Activated T-helper 17 cell treated with anti-CD3 and anti-CD28 coated beads, Interleukin-2, amount 50 U/mL, for 72 hours (primary cell): ENCODE data around the gene LDLRAD4. TPM values are rescaled to one million over a fixed set of nuclear protein-coding genes. Genes with fewer than 3 reads are reported as not detected.

Experiments
- ATAC-seq: fragments of 150-1000 bp; cut with Tn5 transposase; replicated peaks from 2 replicates; pipeline ENCODE4 v1.10.0; 2021; ENCODE audit warnings: mild to moderate bottlenecking, moderate library complexity
- H3K27ac Mint-ChIP-seq: one replicate; pipeline ENCODE4 v1.8.0; 2022; ENCODE audit warnings: mixed read lengths
- H3K27me3 Mint-ChIP-seq: one replicate; pipeline ENCODE4 v1.8.0; 2022; ENCODE audit warnings: mixed read lengths
- H3K36me3 Mint-ChIP-seq: one replicate; pipeline ENCODE4 v1.8.0; 2022; ENCODE audit warnings: low read depth, mild to moderate bottlenecking, mixed read lengths
- H3K4me1 Mint-ChIP-seq: one replicate; pipeline ENCODE4 v1.8.0; 2022; ENCODE audit warnings: mixed read lengths
- H3K4me3 Mint-ChIP-seq: one replicate; pipeline ENCODE4 v1.8.0; 2022; ENCODE audit warnings: mild to moderate bottlenecking, mixed read lengths
- H3K9me3 Mint-ChIP-seq: one replicate; pipeline ENCODE4 v1.8.0; 2022; ENCODE audit warnings: mixed read lengths
- total RNA-seq, 2 donors: library from RNA; stranded (reverse); gene quantifications; one replicate each; pipeline ENCODE4 v1.2.3, GENCODE V29; 2022

The LDLRAD4 gene
- total RNA-seq, 2 donors from 2014 or later, result 52.0 to 54.8 TPM

GRCh38 chr18:13362051-13362450 lies 143.5 kb downstream of the LDLRAD4 start:
- Mint-ChIP-seq H3K4me1 (peaks cover 2% of the 10 kb centered on the region), H3K36me3 (no peaks in the 10 kb centered on the region), H3K4me3 (no peak overlapping the region), H3K27ac (no peak overlapping the region), H3K9me3 (no peaks in the 10 kb centered on the region), H3K27me3 (no peaks in the 10 kb centered on the region)
- ATAC-seq, result no peak

GRCh38 chr18:13362607-13363006 lies 144.0 kb downstream of the LDLRAD4 start:
- H3K27me3 Mint-ChIP-seq, result no peaks in the 10 kb centered on the region
- no peaks in the 10 kb centered on the region for H3K36me3 Mint-ChIP-seq
- H3K4me3 Mint-ChIP-seq, result no peak overlapping the region
- H3K4me1 Mint-ChIP-seq, result peaks cover 5% of the 10 kb centered on the region
- no peaks in the 10 kb centered on the region for H3K9me3 Mint-ChIP-seq
- H3K27ac Mint-ChIP-seq, result no peak overlapping the region
- ATAC-seq, result no peak

- Mint-ChIP-seq H3K36me3 (no peaks in the 10 kb centered on the region), H3K4me3 (no peak overlapping the region), H3K9me3 (no peaks in the 10 kb centered on the region), H3K27me3 (no peaks in the 10 kb centered on the region), H3K4me1 (peaks cover 11% of the 10 kb centered on the region), H3K27ac (no peak overlapping the region)
- ATAC-seq, result no peak
These were observed 144.8 kb downstream of the LDLRAD4 start for GRCh38 chr18:13363359-13363758.

- ATAC-seq, result no peak
- H3K27ac Mint-ChIP-seq, result no peak overlapping the region
- H3K4me3 Mint-ChIP-seq, result no peak overlapping the region
- peaks cover 14% of the 10 kb centered on the region for H3K4me1 Mint-ChIP-seq
- H3K9me3 Mint-ChIP-seq, result no peaks in the 10 kb centered on the region
- H3K36me3 Mint-ChIP-seq, result no peaks in the 10 kb centered on the region
- no peaks in the 10 kb centered on the region for H3K27me3 Mint-ChIP-seq
These were observed 146.2 kb downstream of the LDLRAD4 start for GRCh38 chr18:13364721-13365205.

- no peaks in the 10 kb centered on the region for H3K36me3 Mint-ChIP-seq
- no peak for ATAC-seq
- H3K27ac Mint-ChIP-seq, result no peak overlapping the region
- H3K27me3 Mint-ChIP-seq, result no peaks in the 10 kb centered on the region
- peaks cover 16% of the 10 kb centered on the region for H3K4me1 Mint-ChIP-seq
- no peaks in the 10 kb centered on the region for H3K9me3 Mint-ChIP-seq
- no peak overlapping the region for H3K4me3 Mint-ChIP-seq
These were observed 147.6 kb downstream of the LDLRAD4 start for GRCh38 chr18:13366131-13366530.

GRCh38 chr18:13366541-13366940 lies 148.0 kb downstream of the LDLRAD4 start:
- Mint-ChIP-seq H3K27me3 (no peaks in the 10 kb centered on the region), H3K36me3 (no peaks in the 10 kb centered on the region), H3K27ac (peak overlapping the region; percentile 78), H3K4me1 (peaks cover 16% of the 10 kb centered on the region), H3K9me3 (no peaks in the 10 kb centered on the region), H3K4me3 (no peak overlapping the region)
- ATAC-seq, result no peak

- peak overlapping the region; percentile 78 for H3K27ac Mint-ChIP-seq
- no peaks in the 10 kb centered on the region for H3K36me3 Mint-ChIP-seq
- no peak overlapping the region for H3K4me3 Mint-ChIP-seq
- no peak for ATAC-seq
- no peaks in the 10 kb centered on the region for H3K9me3 Mint-ChIP-seq
- peaks cover 22% of the 10 kb centered on the region for H3K4me1 Mint-ChIP-seq
- H3K27me3 Mint-ChIP-seq, result no peaks in the 10 kb centered on the region
These were observed 148.7 kb downstream of the LDLRAD4 start for GRCh38 chr18:13366962-13367892.

- peak overlapping the region; percentile 48 for H3K27ac Mint-ChIP-seq
- no peaks in the 10 kb centered on the region for H3K9me3 Mint-ChIP-seq
- H3K4me1 Mint-ChIP-seq, result peaks cover 27% of the 10 kb centered on the region
These were observed 149.7 kb downstream of the LDLRAD4 start for GRCh38 chr18:13368080-13368813.

GRCh38 chr18:13369353-13369752 lies 150.8 kb downstream of the LDLRAD4 start:
- ATAC-seq, result no peak
- peaks cover 27% of the 10 kb centered on the region for H3K4me1 Mint-ChIP-seq
- no peak overlapping the region for H3K4me3 Mint-ChIP-seq
- H3K27me3 Mint-ChIP-seq, result no peaks in the 10 kb centered on the region
- H3K9me3 Mint-ChIP-seq, result no peaks in the 10 kb centered on the region
- no peaks in the 10 kb centered on the region for H3K36me3 Mint-ChIP-seq
- no peak overlapping the region for H3K27ac Mint-ChIP-seq

More at GRCh38 chr18:13368080-13368813, 149.7 kb downstream of the LDLRAD4 start:
- H3K27me3 Mint-ChIP-seq, result no peaks in the 10 kb centered on the region
- no peak for ATAC-seq
- H3K4me3 Mint-ChIP-seq, result no peak overlapping the region
- no peaks in the 10 kb centered on the region for H3K36me3 Mint-ChIP-seq

- Mint-ChIP-seq H3K36me3 (no peaks in the 10 kb centered on the region), H3K27me3 (no peaks in the 10 kb centered on the region), H3K4me1 (peaks cover 27% of the 10 kb centered on the region), H3K9me3 (no peaks in the 10 kb centered on the region), H3K27ac (peak overlapping the region; percentile 28), H3K4me3 (peak overlapping the region; percentile 35)
- ATAC-seq, result peak; percentile 54
These were observed 151.4 kb downstream of the LDLRAD4 start for GRCh38 chr18:13369756-13370510.

GRCh38 chr18:13370995-13371625 lies 152.6 kb downstream of the LDLRAD4 start:
- peaks cover 11% of the 10 kb centered on the region for H3K36me3 Mint-ChIP-seq
- no peaks in the 10 kb centered on the region for H3K27me3 Mint-ChIP-seq
- no peaks in the 10 kb centered on the region for H3K9me3 Mint-ChIP-seq
- peak overlapping the region; percentile 82 for H3K27ac Mint-ChIP-seq
- H3K4me3 Mint-ChIP-seq, result peak overlapping the region; percentile 58
- peaks cover 39% of the 10 kb centered on the region for H3K4me1 Mint-ChIP-seq
- no peak for ATAC-seq

- ATAC-seq, result no peak
- no peaks in the 10 kb centered on the region for H3K9me3 Mint-ChIP-seq
- peaks cover 39% of the 10 kb centered on the region for H3K4me1 Mint-ChIP-seq
- H3K27ac Mint-ChIP-seq, result peak overlapping the region; percentile 82
- H3K4me3 Mint-ChIP-seq, result peak overlapping the region; percentile 58
- H3K36me3 Mint-ChIP-seq, result peaks cover 11% of the 10 kb centered on the region
- H3K27me3 Mint-ChIP-seq, result no peaks in the 10 kb centered on the region
These were observed 153.3 kb downstream of the LDLRAD4 start for GRCh38 chr18:13371689-13372418.

GRCh38 chr18:13372531-13372951 lies 154.0 kb downstream of the LDLRAD4 start:
- H3K9me3 Mint-ChIP-seq, result no peaks in the 10 kb centered on the region
- peak overlapping the region; percentile 58 for H3K4me3 Mint-ChIP-seq
- H3K27ac Mint-ChIP-seq, result peak overlapping the region; percentile 82
- no peak for ATAC-seq
- H3K36me3 Mint-ChIP-seq, result peaks cover 17% of the 10 kb centered on the region
- H3K4me1 Mint-ChIP-seq, result peaks cover 40% of the 10 kb centered on the region
- H3K27me3 Mint-ChIP-seq, result no peaks in the 10 kb centered on the region
